Measurements from ENCODE around the gene COL12A1.

COL12A1 gene

DNA sequence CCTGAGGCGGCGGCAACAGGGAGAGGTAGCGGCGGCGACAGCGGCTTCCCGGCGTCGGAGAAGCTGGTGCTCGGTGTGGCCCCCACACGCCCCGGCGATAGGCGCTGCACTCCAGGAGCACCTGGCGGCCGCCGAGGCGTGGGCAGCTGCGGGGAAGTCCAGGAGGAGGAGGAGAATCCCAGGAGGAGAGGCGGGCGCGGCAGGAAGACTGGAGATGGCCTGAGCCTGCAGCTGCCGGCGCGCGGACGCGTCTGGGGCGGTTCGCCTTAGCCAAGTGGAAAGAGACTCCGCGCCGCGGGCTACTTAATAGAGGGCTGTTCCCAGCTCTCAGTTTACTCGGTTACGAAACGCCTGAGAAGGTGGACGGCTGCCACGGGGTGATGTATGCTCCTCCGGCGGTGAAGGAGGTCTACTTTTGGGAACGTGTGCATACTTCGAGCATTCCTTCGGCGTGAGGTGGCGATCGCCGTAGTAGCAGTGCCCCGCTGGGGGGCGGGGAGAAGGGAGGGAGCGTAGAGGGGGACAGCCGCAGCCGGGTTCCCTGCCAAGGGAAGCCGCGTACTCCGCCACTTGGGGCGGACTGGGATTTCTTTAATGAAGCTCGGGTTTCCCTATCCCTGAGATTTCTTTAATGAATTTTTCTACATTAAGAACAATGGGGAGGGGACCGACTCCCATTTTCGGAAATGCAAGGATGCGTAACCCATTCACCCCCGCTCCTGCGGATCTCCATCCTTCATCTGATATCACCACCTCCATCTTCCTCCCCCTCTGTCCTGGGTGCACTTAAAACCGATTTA, at the start of gene COL12A1:
TSS of gene COL12A1 (minus strand) at position 278 of the 800 bp plus-strand sequence. CDS start 3,261 bp downstream, outside the sequence.
- Mint-ChIP-seq H3K9me3 (no peaks in the 10 kb centered on the region), H3K4me1 (peaks cover 65% of the 10 kb centered on the region), H3K27ac (no peak within 1 kb of the TSS), H3K27me3 (peaks cover 80% of the 10 kb centered on the region), H3K4me3 (peak within 1 kb of the TSS; percentile 78), H3K36me3 (no peaks in the 10 kb centered on the region)
- ATAC-seq: no peak

DNA sequence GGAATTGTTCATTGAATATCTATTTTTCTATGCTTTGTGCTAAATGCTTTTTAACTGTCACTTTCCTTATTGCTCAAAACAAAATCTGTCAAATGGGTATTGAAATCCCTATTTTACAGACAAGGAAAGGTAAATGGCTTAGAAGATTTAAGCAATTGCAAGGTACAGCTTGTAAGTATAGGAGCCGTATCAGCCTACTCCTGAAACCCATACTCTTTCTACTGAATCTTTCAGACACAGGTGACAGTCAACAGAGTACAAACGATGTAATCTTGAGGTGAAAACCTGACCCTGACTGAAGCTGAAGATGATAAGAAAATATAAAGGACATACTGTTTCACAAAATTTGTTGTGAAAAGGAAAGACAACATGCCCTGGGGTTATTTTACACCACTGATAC, 44.7 kb upstream of the COL12A1 start:
- no peaks in the 10 kb centered on the region for H3K4me1 Mint-ChIP-seq
- no peak overlapping the region for H3K4me3 Mint-ChIP-seq
- no peaks in the 10 kb centered on the region for H3K9me3 Mint-ChIP-seq
- H3K27ac Mint-ChIP-seq: no peak overlapping the region
- peaks cover 13% of the 10 kb centered on the region for H3K27me3 Mint-ChIP-seq
- H3K36me3 Mint-ChIP-seq: peaks cover 20% of the 10 kb centered on the region
- ATAC-seq: no peak

DNA sequence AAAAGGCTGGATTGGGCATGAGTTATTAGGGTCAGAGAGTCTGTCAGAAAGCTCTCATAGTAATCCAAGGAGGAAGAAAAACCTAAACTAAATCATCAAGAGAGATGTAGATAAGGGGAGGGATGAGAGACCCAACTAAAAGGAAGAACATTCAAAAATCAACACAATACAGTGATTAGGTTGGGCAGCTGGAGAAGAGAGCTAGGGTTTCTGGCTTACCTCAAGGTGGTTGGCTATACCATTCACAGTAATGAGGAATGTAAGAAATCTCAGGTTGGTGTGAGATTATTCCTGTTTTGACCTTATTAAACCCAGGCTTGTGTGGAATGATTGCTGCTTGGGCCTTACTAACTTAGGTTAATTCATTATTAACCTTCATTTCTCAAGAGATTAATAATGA, 44.0 kb upstream of the COL12A1 start:
- peaks cover 17% of the 10 kb centered on the region for H3K36me3 Mint-ChIP-seq
- H3K4me1 Mint-ChIP-seq: peaks cover 1% of the 10 kb centered on the region
- H3K9me3 Mint-ChIP-seq: no peaks in the 10 kb centered on the region
- ATAC-seq: no peak
- no peak overlapping the region for H3K27ac Mint-ChIP-seq
- no peak overlapping the region for H3K4me3 Mint-ChIP-seq
- peaks cover 19% of the 10 kb centered on the region for H3K27me3 Mint-ChIP-seq

DNA sequence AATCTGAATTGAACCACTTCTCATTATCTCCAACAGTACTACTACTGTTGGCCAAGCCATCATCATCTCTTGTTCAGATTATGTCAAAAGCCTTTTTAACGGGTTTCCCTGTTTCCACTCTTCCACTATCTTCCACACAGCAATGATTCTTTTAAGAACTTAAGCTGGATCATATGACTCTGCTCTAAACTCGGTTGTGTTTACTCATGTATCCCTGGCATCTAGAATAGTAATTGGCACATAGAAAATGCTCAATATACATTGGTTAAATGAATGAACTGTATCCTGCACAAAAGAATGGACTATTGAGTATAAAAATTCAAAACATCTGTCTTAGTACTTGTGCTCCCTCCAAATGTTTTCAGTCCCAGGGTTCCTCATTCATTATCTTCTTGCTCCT, 40.5 kb upstream of the COL12A1 start:
- Mint-ChIP-seq H3K36me3 (peaks cover 10% of the 10 kb centered on the region), H3K27ac (no peak overlapping the region), H3K9me3 (no peaks in the 10 kb centered on the region), H3K4me1 (peaks cover 13% of the 10 kb centered on the region), H3K27me3 (peaks cover 19% of the 10 kb centered on the region), H3K4me3 (no peak overlapping the region)
- no peak for ATAC-seq

DNA sequence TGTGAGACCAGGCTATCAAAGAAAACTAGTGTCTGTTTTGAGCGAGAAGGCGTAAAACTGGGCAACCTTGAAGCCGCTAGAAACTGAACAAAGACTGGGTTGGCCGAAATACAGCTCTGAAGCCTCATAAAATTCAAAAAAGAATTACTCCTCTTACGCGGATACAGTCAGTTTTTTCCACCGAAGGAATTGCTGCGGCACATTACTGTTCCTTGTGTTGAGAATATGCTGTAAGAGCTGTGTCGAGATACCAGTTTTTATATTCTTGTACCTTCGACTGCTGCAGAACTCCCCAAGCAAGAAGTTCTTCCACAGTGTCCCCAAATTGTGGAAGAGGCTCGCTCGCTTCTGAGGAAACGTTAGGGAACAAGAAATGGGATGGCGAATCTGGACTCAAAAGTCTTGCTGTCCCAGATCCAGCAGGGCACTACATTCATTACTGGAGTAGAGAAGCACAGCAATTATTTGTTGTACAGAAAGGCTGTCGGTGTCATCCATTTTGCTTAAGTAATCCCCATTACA, 38.3 kb upstream of the COL12A1 start:
- Mint-ChIP-seq H3K36me3 (peaks cover 19% of the 10 kb centered on the region), H3K9me3 (no peaks in the 10 kb centered on the region), H3K4me3 (peak overlapping the region; percentile 100), H3K27ac (peak overlapping the region; percentile 100), H3K4me1 (peaks cover 21% of the 10 kb centered on the region), H3K27me3 (peaks cover 19% of the 10 kb centered on the region)
- no peak for ATAC-seq

DNA sequence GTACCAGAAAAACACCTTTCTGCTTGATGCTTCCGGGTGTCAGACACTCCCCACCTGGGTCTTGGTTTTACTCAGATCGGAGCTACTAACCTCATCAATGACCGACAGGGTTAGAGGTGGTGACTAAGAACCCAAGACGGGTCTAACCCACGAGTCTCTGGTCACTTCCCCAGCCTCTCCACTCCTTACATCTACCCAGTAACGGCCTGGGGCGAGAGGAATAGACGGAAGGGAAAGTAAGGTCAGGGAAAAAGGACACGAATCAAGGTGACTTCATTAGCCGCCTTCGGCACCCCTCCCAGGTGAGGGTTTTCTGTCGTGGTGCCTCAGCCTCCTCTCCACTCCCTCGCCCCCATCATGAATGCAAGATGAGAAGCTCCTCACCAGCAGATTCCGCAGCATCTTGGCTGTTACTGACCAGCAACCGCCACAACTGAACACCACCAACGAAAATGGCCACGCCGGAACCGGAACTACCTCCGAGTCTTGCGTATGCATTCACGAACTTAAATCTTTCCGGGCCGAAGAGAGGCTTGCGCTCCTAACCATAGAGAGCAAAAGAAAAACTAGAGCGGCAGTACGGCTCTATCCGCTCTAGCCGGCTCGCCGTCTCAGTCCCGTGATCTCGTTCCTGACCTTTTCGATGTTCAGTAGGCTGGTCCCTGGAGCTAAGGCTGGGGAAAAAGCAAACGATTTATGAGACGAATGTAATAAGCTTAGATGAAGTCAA, 37.6 kb upstream of the COL12A1 start, which contains the start of gene COX7A2:
TSS of gene COX7A2 (minus strand) at position 469 of the 730 bp plus-strand sequence. CDS start at position 402, 67 bp downstream.
- H3K27ac Mint-ChIP-seq: peak within 1 kb of the TSS; percentile 100
- H3K4me1 Mint-ChIP-seq: peaks cover 21% of the 10 kb centered on the region
- peaks cover 19% of the 10 kb centered on the region for H3K27me3 Mint-ChIP-seq
- peaks cover 19% of the 10 kb centered on the region for H3K36me3 Mint-ChIP-seq
- no peaks in the 10 kb centered on the region for H3K9me3 Mint-ChIP-seq
- peak; percentile 99 for ATAC-seq
- peak within 1 kb of the TSS; percentile 100 for H3K4me3 Mint-ChIP-seq

DNA sequence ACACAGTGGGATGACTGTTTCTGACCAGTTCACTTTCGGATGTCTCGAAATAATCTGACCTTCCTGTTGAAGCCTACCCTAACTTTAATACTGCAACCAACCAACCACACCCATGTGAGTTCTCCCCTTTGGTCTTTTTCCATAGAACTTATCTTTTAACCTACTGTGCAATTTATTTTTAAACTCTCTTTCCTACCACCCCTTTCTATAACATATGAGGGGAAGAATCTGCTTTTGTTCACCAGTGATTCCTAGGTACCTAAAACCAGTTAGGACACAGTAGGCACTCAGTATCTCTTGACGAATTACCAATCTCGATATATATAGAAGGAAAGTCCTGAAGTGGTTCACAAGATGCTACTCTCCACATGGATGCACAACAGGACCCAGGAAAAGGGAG, 30.8 kb upstream of the COL12A1 start:
- no peak overlapping the region for H3K4me3 Mint-ChIP-seq
- H3K27ac Mint-ChIP-seq: no peak overlapping the region
- peaks cover 10% of the 10 kb centered on the region for H3K4me1 Mint-ChIP-seq
- peaks cover 31% of the 10 kb centered on the region for H3K36me3 Mint-ChIP-seq
- no peak for ATAC-seq
- no peaks in the 10 kb centered on the region for H3K9me3 Mint-ChIP-seq
- no peaks in the 10 kb centered on the region for H3K27me3 Mint-ChIP-seq

DNA sequence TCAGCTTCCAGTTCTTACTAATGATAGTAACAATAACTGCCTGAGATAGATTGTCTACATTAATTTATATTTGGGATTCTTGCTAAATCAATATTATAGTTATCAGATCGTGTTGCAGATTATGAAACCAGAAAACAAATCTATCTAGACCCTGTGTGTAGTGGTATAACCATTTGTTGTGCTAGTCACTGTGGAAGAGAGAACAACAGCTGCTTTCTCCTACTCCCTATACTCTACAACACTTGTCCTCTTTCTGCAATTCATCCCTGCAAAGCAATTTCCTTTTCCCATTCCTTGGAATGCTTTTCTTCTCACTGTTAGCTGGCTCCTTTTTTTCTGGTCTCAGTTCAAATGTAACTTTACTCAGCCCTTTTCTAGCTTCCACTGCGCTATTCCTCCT, 29.4 kb upstream of the COL12A1 start:
- Mint-ChIP-seq H3K27ac (no peak overlapping the region), H3K27me3 (no peaks in the 10 kb centered on the region), H3K4me1 (no peaks in the 10 kb centered on the region), H3K9me3 (no peaks in the 10 kb centered on the region), H3K36me3 (peaks cover 24% of the 10 kb centered on the region), H3K4me3 (no peak overlapping the region)
- ATAC-seq: no peak

DNA sequence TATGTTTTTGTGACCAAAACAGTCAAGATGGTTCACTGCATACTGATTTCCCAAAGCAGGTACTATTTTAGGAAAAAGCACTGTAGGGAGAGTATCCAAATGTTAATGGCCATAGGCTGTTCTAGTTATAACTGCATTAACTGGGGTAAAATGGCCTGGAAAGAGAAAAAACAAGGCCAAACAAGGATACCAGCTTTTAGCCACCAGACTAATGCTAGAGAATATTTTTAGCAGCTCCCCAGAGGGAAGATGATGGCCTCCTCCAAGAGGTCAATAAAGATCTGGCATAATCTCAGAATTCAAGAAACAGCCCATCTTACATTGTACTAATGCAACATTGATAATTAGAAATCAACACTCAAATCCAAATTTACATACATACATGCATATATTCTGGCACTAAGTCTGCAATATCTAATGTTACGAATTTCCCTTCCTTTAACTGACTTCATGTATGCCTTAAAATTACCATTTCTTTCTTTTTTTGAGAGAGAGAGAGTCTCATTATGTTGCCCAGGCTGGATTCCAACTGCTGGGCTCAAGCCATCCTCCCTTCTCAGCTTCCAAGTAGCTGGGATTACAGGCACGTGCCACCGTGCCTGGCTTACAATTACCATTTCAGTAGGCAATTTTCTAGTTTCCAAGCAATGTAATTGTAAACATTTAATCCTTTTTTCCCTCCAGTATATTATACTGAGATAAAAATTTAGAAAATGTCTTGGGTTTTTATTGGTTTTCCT, 28.4 kb upstream of the COL12A1 start:
- ATAC-seq: no peak
- no peaks in the 10 kb centered on the region for H3K4me1 Mint-ChIP-seq
- no peak overlapping the region for H3K27ac Mint-ChIP-seq
- H3K36me3 Mint-ChIP-seq: peaks cover 18% of the 10 kb centered on the region
- no peak overlapping the region for H3K4me3 Mint-ChIP-seq
- H3K27me3 Mint-ChIP-seq: no peaks in the 10 kb centered on the region
- H3K9me3 Mint-ChIP-seq: no peaks in the 10 kb centered on the region

DNA sequence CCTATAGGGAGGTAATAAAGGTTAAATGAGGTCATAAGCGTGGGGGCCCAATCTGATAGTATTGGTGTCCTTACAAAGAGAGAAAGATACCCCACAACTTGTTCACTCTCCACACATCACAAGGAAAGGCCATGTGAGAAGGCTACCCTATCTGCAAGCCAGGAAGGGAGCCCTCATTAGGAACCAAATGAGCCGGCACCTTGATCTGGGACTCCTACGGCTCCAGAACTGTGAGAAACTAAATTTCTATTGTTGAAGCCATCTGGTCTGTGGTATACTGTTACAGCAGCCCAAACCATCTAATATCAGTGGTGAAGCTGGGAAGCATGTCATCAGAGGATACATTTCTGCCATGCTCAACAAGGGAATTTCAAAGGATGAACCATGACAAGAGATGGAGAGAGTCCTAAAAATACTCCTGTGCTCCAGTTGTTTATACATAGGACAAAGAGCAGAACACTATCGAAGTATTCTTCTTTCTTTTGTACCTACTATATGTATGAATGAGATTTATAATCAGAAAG, 27.3 kb upstream of the COL12A1 start:
- no peaks in the 10 kb centered on the region for H3K27me3 Mint-ChIP-seq
- peaks cover 18% of the 10 kb centered on the region for H3K36me3 Mint-ChIP-seq
- H3K4me1 Mint-ChIP-seq: no peaks in the 10 kb centered on the region
- H3K27ac Mint-ChIP-seq: no peak overlapping the region
- ATAC-seq: no peak
- no peak overlapping the region for H3K4me3 Mint-ChIP-seq
- no peaks in the 10 kb centered on the region for H3K9me3 Mint-ChIP-seq

DNA sequence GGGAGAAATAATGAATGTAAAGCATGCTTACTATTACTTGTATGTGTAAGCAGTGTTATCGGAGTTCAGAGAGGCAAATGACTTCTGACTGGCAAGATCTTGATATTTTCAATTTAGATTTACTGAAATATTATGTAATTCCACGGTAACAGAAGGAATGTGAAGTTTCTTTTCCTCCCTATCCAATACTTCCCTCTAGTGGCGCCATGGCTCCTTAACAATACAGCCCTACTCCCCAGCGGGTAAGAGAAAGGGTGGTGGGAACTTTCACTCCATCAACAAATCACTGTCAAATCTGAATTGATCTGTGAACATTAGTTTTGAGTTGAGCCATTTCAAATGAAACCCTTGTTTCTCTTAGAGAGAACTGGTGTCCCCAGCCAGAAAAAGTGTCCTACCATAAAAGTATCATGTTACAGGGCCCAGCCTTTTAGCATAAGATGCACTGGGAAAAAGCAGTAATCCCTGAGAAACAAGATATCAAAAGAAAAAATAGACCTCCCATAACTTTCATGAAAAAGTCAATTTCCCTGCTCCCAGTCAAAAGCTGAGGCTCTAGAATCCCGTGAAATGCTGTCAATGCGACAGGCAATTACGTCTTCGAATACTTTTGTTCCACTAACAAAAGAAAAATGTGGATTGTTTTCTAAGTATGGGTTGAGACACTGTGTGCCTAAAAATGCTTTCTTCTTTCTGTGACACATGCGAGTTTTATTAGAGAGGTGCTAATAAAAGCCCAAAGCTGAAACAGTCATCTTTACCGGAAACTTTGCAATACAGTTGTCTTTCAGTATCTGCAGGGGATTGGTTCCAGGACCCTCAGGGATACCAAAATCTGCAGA, 24.9 kb upstream of the COL12A1 start:
- H3K27ac Mint-ChIP-seq: no peak overlapping the region
- no peaks in the 10 kb centered on the region for H3K9me3 Mint-ChIP-seq
- H3K4me1 Mint-ChIP-seq: no peaks in the 10 kb centered on the region
- H3K4me3 Mint-ChIP-seq: no peak overlapping the region
- ATAC-seq: no peak
- no peaks in the 10 kb centered on the region for H3K27me3 Mint-ChIP-seq
- H3K36me3 Mint-ChIP-seq: no peaks in the 10 kb centered on the region

DNA sequence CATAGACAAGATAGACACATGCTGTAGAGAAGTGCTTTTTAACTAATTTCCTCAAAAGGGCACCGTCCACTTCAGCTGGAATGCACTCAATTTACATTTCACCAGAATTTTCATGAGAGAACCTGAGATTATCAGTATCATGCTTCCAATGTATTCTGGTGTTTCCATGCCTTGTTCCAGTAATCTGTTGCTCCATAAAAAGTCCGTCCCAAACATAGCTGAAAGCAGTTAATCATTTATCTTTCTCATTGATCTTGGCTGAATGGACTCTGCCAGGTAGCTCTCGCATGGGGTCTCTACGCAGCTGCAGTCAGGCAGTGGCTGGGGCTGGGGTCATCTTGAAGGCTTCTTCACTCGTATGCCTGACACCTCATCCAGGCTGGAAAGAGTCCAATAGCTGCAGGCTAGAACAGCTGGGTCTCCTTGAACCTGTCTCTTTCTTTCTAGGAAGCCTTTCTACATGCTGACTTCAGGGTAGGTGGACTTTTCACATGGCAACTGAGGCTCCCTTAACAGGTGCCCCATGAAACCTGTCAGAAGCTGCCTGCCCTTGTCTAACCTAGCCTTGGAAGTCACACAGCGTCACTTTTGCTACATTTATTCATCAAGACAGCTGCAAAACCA, 18.6 kb upstream of the COL12A1 start:
- Mint-ChIP-seq H3K4me3 (no peak overlapping the region), H3K36me3 (no peaks in the 10 kb centered on the region), H3K27ac (no peak overlapping the region), H3K27me3 (peaks cover 30% of the 10 kb centered on the region), H3K9me3 (no peaks in the 10 kb centered on the region), H3K4me1 (no peaks in the 10 kb centered on the region)
- ATAC-seq: no peak

DNA sequence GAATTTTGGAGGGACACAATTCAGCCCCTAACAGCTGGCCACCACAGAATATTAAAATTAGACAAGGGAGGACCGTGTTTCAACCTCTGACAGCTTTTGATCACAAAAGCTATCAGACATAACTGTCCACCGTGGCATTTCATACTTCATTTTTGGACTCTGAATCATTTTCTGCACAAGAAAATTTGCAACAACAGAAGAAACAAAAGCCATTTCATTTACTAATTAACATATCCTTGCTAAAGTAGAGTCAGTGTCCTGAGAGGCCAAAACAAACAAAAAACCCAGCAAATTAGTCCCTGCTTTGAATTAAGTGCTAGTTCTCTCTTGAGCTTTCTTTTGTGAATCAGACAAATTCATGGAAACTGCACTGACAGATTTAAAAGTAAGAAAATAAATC, 17.6 kb upstream of the COL12A1 start:
- Mint-ChIP-seq H3K27me3 (peaks cover 30% of the 10 kb centered on the region), H3K4me3 (no peak overlapping the region), H3K27ac (no peak overlapping the region), H3K9me3 (no peaks in the 10 kb centered on the region), H3K36me3 (no peaks in the 10 kb centered on the region), H3K4me1 (no peaks in the 10 kb centered on the region)
- no peak for ATAC-seq

DNA sequence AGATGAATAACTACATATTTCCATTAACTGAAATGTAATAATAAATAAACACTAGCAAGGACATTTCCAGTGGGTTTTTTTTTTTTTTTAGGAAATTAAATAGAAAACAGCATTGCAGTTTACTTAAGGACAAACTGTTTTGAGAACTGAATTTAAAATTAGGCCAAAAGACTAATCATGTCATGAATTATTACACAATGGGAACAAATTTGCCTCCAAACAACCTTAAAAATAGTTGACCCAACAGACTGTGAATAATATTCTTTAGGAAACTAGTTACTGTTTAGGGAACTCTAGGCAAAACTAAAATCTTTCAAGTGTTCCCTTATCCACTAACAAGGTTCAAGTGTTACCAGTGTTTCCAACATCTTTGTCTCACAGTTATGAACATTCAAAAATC, 16.4 kb upstream of the COL12A1 start:
- Mint-ChIP-seq H3K9me3 (no peaks in the 10 kb centered on the region), H3K36me3 (no peaks in the 10 kb centered on the region), H3K27me3 (peaks cover 39% of the 10 kb centered on the region), H3K4me3 (no peak overlapping the region), H3K27ac (no peak overlapping the region), H3K4me1 (peaks cover 6% of the 10 kb centered on the region)
- ATAC-seq: no peak
